Endothelial cell of umbilical vein (primary cell): ENCODE results near the gene NCKAP5.

Experiments used
- CTCF ChIP-seq, 2 donors: IDR thresholded peaks; 1 replicate in 1 of 2; 2 replicates in 1 of 2; pipeline ENCODE4 v1.5.1; 2011; ENCODE audit warnings: low read length in 2 of 2, mild to moderate bottlenecking in 2 of 2, moderate library complexity in 2 of 2, control low read depth in 1 of 2, inconsistent platforms in 1 of 2, low read depth in 1 of 2; ENCODE audit not compliant: insufficient read depth in 1 of 2; ENCODE audit errors: extremely low read depth in 1 of 2
- EZH2 ChIP-seq: IDR thresholded peaks from 2 replicates; pipeline ENCODE4 v1.6.1; 2012; ENCODE audit warnings: borderline replicate concordance, low read depth, mild to moderate bottlenecking, moderate library complexity, low read length, inconsistent platforms; ENCODE audit not compliant: severe bottlenecking
- FOS ChIP-seq: IDR thresholded peaks from 2 replicates; pipeline ENCODE4 v1.6.1; 2011; ENCODE audit warnings: mild to moderate bottlenecking, low read length, moderate library complexity, borderline replicate concordance; ENCODE audit not compliant: insufficient read depth
- GATA2 ChIP-seq: IDR thresholded peaks from 2 replicates; pipeline ENCODE4 v1.7.0; 2011; ENCODE audit warnings: low read depth, mild to moderate bottlenecking, moderate library complexity, mixed read lengths, low read length; ENCODE audit not compliant: insufficient read length, insufficient read depth
- JUN ChIP-seq: IDR thresholded peaks from 2 replicates; pipeline ENCODE4 v1.6.1; 2011; ENCODE audit warnings: borderline replicate concordance, low read depth; ENCODE audit not compliant: insufficient read length, insufficient read depth
- MYC ChIP-seq: IDR thresholded peaks from one replicate; pipeline ENCODE4 v1.6.1; 2011; ENCODE audit warnings: mild to moderate bottlenecking, low read depth, low read length
- POLR2A ChIP-seq: IDR thresholded peaks from 2 replicates; pipeline ENCODE4 v1.6.1; 2012; ENCODE audit warnings: low read depth, mild to moderate bottlenecking, control low read depth, low read length
- POLR2AphosphoS5 ChIP-seq: IDR thresholded peaks from 2 replicates; pipeline ENCODE4 v1.6.1; 2012; ENCODE audit warnings: low read depth, mild to moderate bottlenecking, control low read depth, low read length, moderate library complexity; ENCODE audit not compliant: insufficient read depth
- TF ChIP-seq, protein P1 (sequence below): IDR thresholded peaks from 2 replicates; pipeline ENCODE4 v1.6.1; 2011; ENCODE audit not compliant: insufficient read depth, insufficient read length

DNA sequence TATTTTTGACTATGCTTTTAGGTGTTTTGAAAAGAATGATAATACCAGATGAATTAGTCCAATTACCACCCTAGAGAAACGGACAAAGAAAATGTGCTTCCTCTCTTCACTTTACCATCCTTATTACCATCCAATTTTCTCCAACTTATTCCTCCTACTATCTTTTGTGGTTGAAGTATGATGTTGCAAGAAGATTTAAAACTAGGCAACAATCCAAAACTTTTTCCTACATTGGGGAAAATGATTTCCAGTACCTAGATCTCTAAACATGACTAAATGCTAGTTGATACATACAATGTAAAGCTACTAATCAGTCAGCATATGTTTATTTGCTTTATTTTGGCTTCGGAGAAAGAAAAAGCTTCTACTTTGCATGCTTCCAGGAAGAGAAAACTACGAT lies 543.3 kb downstream of the NCKAP5 start:
- no peak for TF ChIP-seq CTCF (IDR thresholded peaks at IDR 0.05; ENCODE audit: extremely low read depth in 1 of 2, insufficient read depth in 1 of 2, low read depth in 1 of 2, low read length in 2 of 2)
- no peak for TF ChIP-seq EZH2
- TF ChIP-seq POLR2AphosphoS5: no peak
- TF ChIP-seq, protein P1, sequence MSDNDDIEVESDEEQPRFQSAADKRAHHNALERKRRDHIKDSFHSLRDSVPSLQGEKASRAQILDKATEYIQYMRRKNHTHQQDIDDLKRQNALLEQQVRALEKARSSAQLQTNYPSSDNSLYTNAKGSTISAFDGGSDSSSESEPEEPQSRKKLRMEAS: no peak
- no peak for TF ChIP-seq POLR2A
- no peak for TF ChIP-seq GATA2
- TF ChIP-seq JUN: no peak
- TF ChIP-seq FOS: no peak
- no peak for TF ChIP-seq MYC
